Colonic mucosa (tissue), 4 donors: Measurements from ENCODE around the gene HAO2. TPM values are rescaled to one million over a fixed set of nuclear protein-coding genes. Genes with fewer than 3 reads are reported as not detected.
"Not testable (repeated sequence)": the region's sequence is repeated elsewhere in the genome, so short reads cannot be mapped to it uniquely, and the experiment has no call there.

Source experiments
- DNase-seq: peaks from one replicate; pipeline ENCODE4 v3.0.0-alpha.2; 2020
- H3K27ac ChIP-seq: fragments of 200-600 bp; one replicate; pipeline ENCODE4 v1.8.0; 2021
- H3K27me3 ChIP-seq: fragments of 200-600 bp; one replicate; pipeline ENCODE4 v1.8.0; 2021
- H3K36me3 ChIP-seq: fragments of 200-600 bp; one replicate; pipeline ENCODE4 v1.8.0; 2021
- H3K4me1 ChIP-seq: fragments of 200-600 bp; one replicate; pipeline ENCODE4 v1.8.0; 2021; ENCODE audit warnings: mild to moderate bottlenecking
- H3K4me3 ChIP-seq: fragments of 200-600 bp; one replicate; pipeline ENCODE4 v1.8.0; 2021
- H3K9ac ChIP-seq, 2 donors: one replicate each; pipeline ENCODE4 v1.7.0; 2013; ENCODE audit warnings: control low read depth in 2 of 2, low read depth in 2 of 2, low read length in 2 of 2
- H3K9me3 ChIP-seq: fragments of 200-600 bp; one replicate; pipeline ENCODE4 v1.8.0; 2021
- intact Hi-C: fragments of 100-400 bp; cut with DNase I; formaldehyde crosslinking; loops from one replicate; pipeline ENCODE4 v1.14.1; 2022
- total RNA-seq, 2 donors: library from RNA; stranded (reverse); fragmentation: NEBNext Ultra II Directional in 1 of 2; extraction: Animal tissue kit (Norgen Biotek cat#: 25700) in 1 of 2; gene quantifications; one replicate each; pipeline ENCODE4 v1.2.1, GENCODE V29; 2021
- TF ChIP-seq, protein P1 (sequence below): fragments of 200-600 bp; IDR thresholded peaks from one replicate; pipeline ENCODE4 v1.8.0; 2022; ENCODE audit warnings: antibody characterized with exemption, mild to moderate bottlenecking
- donor health status: healthy.
- donor health status: DM: no; HTN: no; CAD: no.
- donor health status: DM: no; HTN: no; CAD: no.

HAO2 gene
- total RNA-seq, 2 donors from 2014 or later = not detected

DNA sequence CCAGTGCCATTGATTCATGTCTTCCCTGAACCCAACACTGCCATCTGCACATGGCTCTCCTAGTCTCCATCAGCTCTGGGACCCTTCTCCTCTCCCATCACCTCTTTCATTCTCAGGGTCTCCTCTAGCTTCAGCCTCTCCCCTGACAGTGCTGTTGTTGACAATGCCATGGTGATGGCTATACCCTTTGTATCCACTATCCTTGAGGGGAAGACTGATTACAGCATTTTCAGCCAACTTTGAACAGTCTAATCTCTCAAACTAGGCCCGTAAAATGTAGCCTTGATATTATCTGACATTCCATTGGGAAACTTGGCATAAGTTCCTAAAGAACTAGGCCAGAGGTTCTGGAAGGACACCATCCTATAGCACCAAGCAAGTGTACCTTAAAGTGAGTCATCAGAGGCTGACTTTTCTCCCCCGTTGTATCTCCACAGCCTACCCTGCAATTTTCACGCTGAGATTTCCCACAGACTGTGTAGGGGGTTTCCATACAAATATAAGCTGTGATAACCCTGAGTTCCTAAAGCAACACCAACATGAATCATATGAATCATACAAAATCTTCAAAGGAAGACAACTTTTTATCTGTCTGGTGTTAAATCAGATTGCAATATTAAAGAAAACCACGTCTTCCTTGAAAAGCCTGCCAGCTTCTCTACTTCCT lies 5.8 kb downstream of the HAO2 start:
- intact Hi-C loops = loop anchor here (5.0 kb wide), 1 partner anchor 98 kb away; no protein-coding TSS in a partner anchor
- no peaks in the 10 kb centered on the region for H3K9me3 ChIP-seq
- H3K4me3 ChIP-seq = no peak overlapping the region
- H3K4me1 ChIP-seq = no peaks in the 10 kb centered on the region
- H3K27ac ChIP-seq = no peak overlapping the region
- no peaks in the 10 kb centered on the region for H3K36me3 ChIP-seq
- H3K9ac ChIP-seq = no peak overlapping the region
- no peaks in the 10 kb centered on the region for H3K27me3 ChIP-seq
- no peak for DNase-seq
- TF ChIP-seq, protein P1, sequence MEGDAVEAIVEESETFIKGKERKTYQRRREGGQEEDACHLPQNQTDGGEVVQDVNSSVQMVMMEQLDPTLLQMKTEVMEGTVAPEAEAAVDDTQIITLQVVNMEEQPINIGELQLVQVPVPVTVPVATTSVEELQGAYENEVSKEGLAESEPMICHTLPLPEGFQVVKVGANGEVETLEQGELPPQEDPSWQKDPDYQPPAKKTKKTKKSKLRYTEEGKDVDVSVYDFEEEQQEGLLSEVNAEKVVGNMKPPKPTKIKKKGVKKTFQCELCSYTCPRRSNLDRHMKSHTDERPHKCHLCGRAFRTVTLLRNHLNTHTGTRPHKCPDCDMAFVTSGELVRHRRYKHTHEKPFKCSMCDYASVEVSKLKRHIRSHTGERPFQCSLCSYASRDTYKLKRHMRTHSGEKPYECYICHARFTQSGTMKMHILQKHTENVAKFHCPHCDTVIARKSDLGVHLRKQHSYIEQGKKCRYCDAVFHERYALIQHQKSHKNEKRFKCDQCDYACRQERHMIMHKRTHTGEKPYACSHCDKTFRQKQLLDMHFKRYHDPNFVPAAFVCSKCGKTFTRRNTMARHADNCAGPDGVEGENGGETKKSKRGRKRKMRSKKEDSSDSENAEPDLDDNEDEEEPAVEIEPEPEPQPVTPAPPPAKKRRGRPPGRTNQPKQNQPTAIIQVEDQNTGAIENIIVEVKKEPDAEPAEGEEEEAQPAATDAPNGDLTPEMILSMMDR = no peak

GRCh38 chr1:119375366-119375765 lies 6.8 kb downstream of the HAO2 start:
- H3K36me3 ChIP-seq = no peaks in the 10 kb centered on the region
- H3K27ac ChIP-seq = no peak overlapping the region
- H3K27me3 ChIP-seq = no peaks in the 10 kb centered on the region
- TF ChIP-seq, protein P1 = no peak
- H3K4me1 ChIP-seq = no peaks in the 10 kb centered on the region
- H3K9me3 ChIP-seq = no peaks in the 10 kb centered on the region
- intact Hi-C loops = no loop called here
- H3K9ac ChIP-seq = no peak overlapping the region
- H3K4me3 ChIP-seq = no peak overlapping the region
- DNase-seq = no peak

DNA sequence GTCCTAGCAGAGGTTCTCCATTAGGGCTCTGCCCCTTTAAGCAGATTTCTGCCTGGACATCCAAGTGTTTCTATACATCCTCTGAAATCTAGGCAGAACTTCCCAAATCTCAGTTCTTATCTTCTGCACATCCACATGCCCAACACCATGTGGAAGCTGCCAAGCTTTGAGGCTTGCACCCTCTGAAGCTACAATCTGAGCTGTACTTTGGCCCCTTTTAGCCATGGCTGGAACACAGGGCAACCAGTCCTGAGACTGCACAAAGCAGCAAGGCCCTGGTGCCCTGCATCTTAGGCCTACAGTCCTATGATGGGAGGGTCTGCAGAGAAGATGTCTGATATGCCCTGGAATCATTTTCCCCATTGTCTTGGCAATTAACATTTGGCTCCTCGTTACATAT lies 8.0 kb downstream of the HAO2 start:
- no peaks in the 10 kb centered on the region for H3K9me3 ChIP-seq
- H3K27ac ChIP-seq = no peak overlapping the region
- DNase-seq = no peak
- TF ChIP-seq, protein P1 = no peak
- H3K27me3 ChIP-seq = no peaks in the 10 kb centered on the region
- no peak overlapping the region for H3K4me3 ChIP-seq
- H3K36me3 ChIP-seq = no peaks in the 10 kb centered on the region
- no peak overlapping the region for H3K9ac ChIP-seq
- H3K4me1 ChIP-seq = no peaks in the 10 kb centered on the region
- intact Hi-C loops = no loop called here

- H3K4me1 ChIP-seq, H3K36me3 ChIP-seq, H3K9me3 ChIP-seq, H3K4me3 ChIP-seq, intact Hi-C loops, H3K9ac ChIP-seq, H3K27me3 ChIP-seq, DNase-seq, H3K27ac ChIP-seq: not testable (repeated sequence)
Measured at GRCh38 chr1:119377594-119377993, 9.0 kb downstream of the HAO2 start.

DNA sequence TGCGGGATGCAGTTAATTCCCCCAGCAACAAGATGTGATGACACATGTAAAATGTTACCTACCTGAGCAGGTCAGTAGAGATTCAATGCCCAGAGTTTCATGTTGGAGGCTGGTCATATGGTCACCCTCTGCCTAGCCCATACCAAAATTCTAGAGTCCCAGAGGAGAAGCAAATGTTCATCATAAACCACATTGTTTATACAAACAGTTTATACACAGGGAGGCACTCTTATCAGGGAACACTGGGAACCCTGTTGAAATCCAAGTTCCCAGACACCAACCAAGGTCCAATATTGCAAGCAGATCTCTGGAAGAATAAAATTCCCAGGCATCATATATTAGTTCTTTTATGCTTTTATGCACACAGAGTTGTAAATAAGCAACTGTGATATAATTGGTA lies 10.5 kb downstream of the HAO2 start:
- Histone ChIP-seq H3K36me3 (no peaks in the 10 kb centered on the region), H3K4me1 (no peaks in the 10 kb centered on the region), H3K9me3 (no peaks in the 10 kb centered on the region), H3K27me3 (no peaks in the 10 kb centered on the region), H3K27ac (no peak overlapping the region), H3K4me3 (no peak overlapping the region), H3K9ac (no peak overlapping the region)
- TF ChIP-seq, protein P1 = no peak
- no peak for DNase-seq
- intact Hi-C loops = no loop called here

GRCh38 chr1:119380304-119380703 lies 11.7 kb downstream of the HAO2 start:
- TF ChIP-seq, protein P1 = no peak
- Histone ChIP-seq H3K9ac (no peak overlapping the region), H3K4me3 (no peak overlapping the region), H3K4me1 (no peaks in the 10 kb centered on the region), H3K36me3 (no peaks in the 10 kb centered on the region), H3K27me3 (no peaks in the 10 kb centered on the region), H3K27ac (no peak overlapping the region), H3K9me3 (no peaks in the 10 kb centered on the region)
- intact Hi-C loops = no loop called here
- no peak for DNase-seq
